Stimulated activated CD8-positive, alpha-beta memory T cell treated with anti-CD3 and anti-CD28 coated beads, Interleukin-4, amount 100 ng/mL, for 4 hours (primary cell): ENCODE results near the gene NCOA3.
"Not testable (repeated sequence)": the region's sequence is repeated elsewhere in the genome, so short reads cannot be mapped to it uniquely, and the experiment has no call there.

ENCODE experiments used
- DNase-seq, 2 donors: peaks; one replicate each; pipeline ENCODE4 v3.0.0-alpha.2; 2020; ENCODE audit warnings: low read depth in 2 of 2, low spot score in 1 of 2

NCOA3 gene

DNA sequence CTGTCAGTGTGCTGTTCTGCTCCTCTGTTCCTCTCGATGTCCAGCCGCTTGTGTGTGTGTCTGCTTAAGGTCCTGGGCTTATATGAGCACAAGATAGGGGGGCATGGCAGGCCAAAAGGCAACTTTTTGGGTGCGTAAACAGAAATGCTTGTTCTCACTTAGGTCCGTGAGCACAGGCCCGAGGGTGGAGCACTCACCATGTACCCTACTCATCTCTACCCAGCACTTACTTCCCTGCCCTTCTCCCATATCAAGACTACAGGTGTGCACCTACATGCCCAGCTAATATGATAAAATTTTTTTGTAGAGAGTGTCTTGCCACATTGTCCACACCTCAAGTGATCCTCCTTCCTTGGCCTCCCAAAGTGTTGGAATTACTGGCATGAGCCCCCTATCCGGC, 34.3 kb downstream of the NCOA3 start:
- DNase-seq = no peak

DNA sequence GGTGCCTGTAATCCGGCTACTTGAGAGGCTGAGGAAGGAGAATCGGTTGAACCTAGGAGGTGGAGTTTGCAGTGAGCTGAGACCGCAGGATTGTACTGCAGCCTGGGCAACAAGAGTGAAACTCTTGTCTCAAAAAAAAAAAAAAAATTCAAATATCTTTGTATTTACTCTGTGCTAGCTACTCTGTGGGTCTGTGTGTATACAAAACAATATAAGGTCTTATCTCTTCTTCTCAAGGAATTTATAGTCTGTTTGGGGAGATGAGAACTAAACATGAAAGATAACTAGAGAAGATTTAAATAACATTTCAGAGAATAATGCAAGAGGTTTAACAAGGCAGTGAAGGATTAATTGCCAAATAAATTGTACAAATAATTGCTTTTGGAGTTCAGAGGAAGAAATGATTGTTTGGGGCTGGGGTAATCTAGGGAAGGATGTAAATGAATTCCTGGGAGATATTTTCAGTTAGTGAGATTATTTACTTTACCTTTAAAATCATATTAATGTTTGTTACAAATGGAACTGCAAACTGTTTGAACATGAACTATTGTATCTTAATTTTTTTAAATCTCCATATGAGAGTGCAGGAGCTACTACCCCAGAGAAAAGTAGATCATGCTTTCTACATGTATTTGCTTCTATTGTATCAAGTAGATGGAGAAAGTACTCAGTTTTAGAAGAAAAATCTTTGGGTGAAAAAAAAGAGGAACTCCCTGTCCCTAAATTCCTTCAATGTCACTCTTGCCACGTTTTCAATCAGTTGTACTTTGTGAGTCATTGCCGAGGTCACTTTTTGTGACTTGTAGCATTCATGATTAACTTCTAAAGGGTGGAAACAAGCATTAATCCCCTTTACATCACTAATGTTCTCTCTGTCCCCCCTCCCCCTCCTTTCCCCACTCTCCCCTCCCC, 39.0 kb downstream of the NCOA3 start:
- DNase-seq = no peak

DNA sequence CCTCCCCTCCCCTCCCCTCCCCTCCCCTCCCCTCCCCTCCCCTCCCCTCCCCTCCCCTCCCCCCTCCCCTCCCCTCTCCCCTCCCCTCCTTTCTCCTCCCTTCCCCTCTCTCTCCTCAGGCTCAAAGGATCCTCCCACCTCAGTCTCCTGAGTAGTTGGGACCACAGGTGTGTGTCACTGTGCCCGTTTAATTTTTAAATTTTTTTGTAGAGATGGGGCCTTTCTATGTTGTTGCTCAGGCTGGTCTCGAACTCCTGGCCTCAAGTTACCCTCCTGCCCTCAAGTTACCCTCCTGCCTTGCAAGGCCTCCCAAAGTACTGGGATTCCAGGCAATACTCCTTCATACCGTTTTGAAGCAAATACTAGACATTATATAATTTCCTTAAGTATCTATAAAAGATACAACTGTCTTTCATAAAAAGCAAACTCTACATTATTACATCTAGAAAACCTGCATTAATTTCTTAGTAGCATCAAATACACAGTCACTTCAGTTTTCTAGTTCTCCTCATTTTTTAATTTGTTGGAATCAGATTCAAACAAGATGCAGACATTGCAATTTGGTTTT, 39.8 kb downstream of the NCOA3 start:
- no peak for DNase-seq

- DNase-seq = no peak
These were observed 41.3 kb downstream of the NCOA3 start for GRCh38 chr20:47543006-47543431.

DNA sequence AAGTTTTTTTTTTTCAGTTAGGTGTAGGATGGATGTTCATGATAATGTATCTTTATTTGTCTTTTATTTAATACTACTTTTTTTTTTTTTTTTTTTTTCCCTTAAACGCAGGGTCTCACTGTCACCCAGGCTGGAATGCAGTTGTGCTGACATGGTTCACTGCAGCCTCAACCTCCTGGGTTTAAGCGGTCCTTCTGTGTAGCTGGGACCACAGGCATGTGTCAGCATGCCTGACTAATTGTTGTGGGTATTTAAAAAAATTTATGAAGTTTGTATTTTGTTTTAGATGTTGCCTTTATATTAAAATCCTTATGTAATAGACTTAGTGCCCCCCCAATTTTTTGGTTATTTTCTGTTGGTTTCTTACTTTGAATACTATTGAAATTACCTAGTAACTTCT, 42.6 kb downstream of the NCOA3 start:
- DNase-seq = peak in 1 of 2 donors; percentile 19

GRCh38 chr20:47544852-47545251, 43.2 kb downstream of the NCOA3 start:
- no peak for DNase-seq

DNA sequence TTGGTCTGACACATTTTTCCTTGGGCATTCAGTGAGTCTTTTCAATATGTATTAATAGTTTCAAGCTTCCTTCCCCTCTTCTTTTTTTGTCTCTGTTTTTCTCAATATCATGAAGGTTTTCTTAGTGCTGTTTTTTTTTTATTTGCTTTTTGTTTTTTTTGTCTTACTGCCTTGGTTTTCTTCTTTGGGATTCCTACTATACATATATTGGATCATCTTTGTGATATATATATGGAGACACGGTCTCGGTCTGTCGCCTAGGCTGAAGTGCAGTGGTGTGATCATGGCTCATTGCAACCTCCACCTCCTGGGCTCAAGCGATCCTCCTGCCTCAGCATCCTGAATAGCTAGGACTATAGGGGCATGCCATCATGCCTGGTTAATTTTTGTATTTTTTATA, 43.8 kb downstream of the NCOA3 start:
- DNase-seq = no peak

DNA sequence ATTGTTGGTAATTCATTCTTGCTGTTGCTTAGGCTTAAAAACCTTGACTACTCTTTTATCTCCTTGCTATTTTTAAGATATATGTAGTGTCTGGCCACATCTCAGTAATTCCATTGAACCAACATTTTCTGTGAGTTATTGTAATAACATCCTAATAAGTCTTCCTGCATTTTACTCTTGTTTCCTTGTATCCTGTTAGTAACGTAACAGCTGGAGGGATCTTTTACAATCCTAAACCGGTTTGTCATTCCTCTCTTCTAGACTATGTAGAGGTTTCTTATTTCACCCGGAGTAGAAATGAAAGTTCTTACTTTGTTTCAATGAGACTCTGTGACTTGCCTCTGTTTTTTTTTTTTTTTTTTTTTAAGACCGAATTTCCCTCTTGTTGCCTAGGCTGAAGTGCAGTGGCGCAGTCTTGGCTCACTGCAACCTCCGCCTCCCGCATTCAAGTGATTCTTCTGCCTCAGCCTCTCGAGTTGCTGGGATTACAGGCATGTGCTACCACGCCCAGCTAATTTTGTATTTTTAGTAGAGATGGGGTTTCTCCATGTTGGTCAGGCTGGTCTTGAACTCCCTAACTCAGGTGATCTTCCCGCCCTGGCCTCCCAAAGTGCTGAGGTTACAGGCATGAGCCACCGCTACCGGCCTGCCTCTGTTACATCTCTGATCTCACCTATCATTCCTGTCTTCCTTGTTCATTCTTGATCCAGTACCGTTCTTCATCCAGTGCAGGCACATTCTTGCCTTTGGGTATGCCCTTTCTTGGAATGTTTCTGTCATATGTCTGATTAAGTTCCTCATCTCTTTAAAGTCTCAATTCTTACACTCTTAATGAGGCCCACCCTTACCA, 44.7 kb downstream of the NCOA3 start:
- no peak for DNase-seq

DNA sequence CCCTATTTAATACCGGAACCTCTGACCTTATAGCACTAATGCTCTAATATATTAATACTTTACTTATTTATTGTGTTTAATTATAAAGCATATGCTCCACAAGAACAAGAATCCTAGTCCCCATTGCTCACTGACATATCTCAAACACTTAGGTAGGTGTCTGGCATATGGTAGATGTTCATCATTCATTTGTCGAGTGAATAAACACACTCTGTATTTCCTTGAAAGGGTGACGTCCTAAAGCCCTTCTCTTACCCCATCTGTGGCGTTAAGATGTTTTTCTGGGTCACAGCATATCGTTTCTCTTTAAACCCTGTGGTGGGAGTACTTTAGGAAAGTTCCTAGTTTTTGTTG, 45.3 kb downstream of the NCOA3 start:
- DNase-seq = no peak

DNA sequence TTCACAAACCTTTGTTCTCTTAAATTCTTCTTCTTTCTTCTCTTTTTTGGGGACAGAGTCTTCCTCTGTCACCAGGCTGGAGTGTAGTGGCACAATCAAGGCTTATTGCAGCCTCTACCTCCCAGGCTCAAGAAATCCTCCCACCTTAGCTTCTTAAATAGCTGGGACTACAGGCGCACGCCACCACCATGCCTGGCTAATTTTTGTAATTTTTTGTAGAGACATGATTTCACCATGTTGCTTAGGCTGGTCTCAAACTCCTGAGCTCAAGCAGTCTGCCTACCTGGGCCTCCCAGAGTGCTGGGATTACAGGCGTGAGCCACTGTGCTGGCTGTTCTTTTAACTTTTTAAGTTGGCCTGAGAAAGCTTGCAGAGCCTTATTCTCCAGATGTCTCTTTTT, 48.0 kb downstream of the NCOA3 start:
- DNase-seq = no peak

GRCh38 chr20:47551222-47551621, 49.5 kb downstream of the NCOA3 start:
- DNase-seq = no peak

- no peak for DNase-seq
These were observed 50.2 kb downstream of the NCOA3 start for GRCh38 chr20:47551841-47552240.

GRCh38 chr20:47552996-47553395, 51.3 kb downstream of the NCOA3 start:
- DNase-seq = no peak

DNA sequence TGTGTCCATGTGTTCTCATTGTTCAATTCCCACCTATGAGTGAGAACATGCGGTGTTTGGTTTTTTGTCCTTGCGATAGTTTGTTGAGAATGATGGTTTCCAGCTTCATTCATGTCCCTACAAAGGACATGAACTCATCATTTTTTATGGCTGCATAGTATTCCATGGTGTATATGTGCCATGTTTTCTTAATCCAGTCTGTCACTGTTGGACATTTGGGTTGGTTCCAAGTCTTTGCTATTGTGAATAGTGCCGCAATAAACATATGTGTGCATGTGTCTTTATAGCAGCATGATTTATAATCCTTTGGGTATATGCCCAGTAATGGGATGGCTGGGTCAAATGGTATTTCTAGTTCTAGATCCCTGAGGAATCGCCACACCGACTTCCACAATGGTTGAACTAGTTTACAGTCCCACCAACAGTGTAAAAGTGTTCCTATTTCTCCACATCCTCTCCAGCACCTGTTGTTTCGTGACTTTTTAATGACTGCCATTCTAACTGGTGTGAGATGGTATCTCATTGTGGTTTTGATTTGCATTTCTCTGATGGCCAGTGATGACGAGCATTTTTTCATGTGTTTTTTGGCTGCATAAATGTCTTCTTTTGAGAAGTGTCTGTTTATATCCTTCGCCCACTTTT, 52.0 kb downstream of the NCOA3 start:
- DNase-seq = not testable (repeated sequence)

DNA sequence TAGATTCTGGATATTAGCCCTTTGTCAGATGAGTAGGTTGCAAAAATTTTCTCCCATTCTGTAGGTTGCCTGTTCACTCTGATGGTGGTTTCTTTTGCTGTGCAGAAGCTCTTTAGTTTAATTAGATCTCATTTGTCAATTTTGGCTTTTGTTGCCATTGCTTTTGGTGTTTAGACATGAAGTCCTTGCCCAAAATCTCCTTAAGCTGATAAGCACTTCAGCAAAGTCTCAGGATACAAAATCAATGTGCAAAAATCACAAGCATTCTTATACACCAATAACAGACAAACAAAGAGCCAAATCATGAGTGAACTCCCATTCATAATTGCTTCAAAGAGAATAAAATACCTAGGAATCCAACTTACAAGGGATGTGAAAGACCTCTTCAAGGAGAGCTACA, 52.6 kb downstream of the NCOA3 start:
- DNase-seq = not testable (repeated sequence)

GRCh38 chr20:47557218-47557617, 55.5 kb downstream of the NCOA3 start:
- DNase-seq = no peak

DNA sequence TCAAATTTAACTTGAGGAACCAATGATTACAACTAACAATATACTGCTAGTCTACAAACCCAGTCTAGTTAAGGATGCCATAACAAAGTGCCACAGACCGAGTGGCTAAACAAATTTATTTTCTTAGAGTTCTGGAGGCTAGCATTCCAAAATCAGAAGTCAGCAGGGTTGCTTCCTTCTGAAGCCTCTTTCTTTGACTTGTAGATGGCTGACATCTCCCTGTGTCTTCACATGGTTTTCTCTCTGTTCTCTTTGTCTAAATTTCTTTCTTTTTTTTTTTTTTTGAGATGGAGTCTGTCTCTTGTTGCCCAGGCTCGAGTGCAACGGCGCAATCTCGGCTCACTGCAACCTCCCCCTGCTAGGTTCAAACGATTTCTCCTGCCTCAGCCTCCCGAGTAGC, 56.1 kb downstream of the NCOA3 start:
- DNase-seq = no peak

- no peak for DNase-seq
These were observed 56.8 kb downstream of the NCOA3 start for GRCh38 chr20:47558295-47559066.

DNA sequence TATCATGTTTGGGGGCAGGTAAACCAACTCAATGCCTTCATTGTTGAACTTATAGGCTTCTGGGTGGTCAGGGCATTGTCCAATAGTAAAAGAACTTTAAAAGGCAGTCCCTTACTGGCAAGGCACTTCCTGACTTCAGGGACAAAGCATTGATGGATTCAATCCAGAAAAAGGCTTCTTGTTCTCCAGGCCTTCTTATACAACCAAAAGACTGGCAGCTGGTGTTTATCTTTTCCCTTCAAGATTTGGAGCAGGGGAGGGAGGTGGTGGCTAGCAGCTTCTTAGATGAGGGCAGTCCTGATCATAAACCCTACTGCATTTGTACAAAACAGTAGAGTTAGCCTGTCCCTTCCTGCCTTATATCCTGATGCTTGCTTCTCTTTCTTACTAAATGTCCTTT, 57.5 kb downstream of the NCOA3 start:
- no peak for DNase-seq

- no peak for DNase-seq
These were observed 59.5 kb downstream of the NCOA3 start for GRCh38 chr20:47561180-47561579.
